Activated gamma-delta T cell treated with Interleukin-2 at 50 U/mL for 16 hours (primary cell): ENCODE data around the gene ZBTB44.
"Not testable (repeated sequence)": the region's sequence is repeated elsewhere in the genome, so short reads cannot be mapped to it uniquely, and the experiment has no call there.

Source experiments
- DNase-seq: peaks from one replicate; pipeline ENCODE4 v3.0.0-alpha.2; 2020

ZBTB44 gene

GRCh38 chr11:130310622-130311021 lies 4.1 kb downstream of the ZBTB44 start:
- no peak for DNase-seq

DNA sequence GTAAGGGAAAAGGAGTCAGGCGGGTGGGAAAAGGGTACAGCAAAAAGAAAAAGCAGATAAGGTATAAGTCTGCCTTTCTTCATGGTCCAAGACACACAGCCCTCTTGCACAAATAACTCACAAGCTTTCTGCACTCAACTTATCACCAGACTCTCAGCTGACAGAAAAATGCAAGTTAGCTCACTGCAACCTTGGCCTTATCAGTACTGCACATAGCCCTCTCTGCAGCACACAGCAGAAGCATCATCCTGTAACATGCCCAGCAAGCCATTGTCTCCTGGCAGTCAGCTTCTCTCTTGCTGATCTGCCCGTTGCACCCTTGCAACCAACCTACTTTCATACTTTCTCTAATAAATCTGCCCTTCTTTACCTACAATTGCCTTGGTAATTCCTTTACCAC lies 5.8 kb downstream of the ZBTB44 start:
- no peak for DNase-seq

GRCh38 chr11:130308059-130308458 lies 6.7 kb downstream of the ZBTB44 start:
- DNase-seq = no peak

DNA sequence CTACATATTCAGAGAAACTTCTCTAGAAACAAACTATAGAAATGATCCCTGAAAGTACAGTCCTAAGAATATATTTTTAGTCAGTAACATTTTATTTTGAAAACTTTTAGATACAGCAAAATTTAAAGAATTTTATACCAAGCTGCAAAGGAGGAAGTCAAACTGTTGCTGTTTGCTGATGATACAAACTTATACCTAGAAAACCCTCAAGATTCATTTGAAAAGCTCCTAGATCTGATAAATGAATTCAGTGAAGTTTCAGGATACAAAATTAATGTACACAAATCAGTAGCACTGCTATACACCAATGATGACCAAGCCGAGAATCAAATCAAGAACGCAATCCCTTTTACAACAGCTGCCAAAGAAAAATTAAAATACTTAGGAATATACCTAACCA lies 10.1 kb downstream of the ZBTB44 start:
- DNase-seq = no peak

DNA sequence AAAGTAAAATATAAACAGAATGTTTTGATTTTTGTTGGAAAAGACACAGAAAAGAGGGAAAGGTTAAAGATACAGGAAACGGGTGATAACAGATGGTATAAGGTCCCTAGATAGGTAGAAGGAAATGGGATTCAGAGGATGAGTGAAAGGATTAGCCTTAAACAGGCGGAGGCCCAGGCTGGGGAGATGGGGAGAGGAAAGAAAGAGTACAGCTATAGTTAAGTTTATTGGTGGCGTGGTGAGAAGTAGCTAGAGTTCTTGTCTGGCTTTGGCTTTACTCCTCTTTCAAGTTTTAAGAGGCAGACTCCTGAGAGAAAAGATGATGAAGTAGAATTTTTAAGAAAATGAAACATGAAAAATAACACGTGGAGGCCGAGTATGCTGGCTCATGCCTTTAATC lies 13.7 kb downstream of the ZBTB44 start:
- DNase-seq = no peak

GRCh38 chr11:130300567-130300966 lies 14.2 kb downstream of the ZBTB44 start:
- no peak for DNase-seq

- DNase-seq = no peak
Measured at GRCh38 chr11:130299978-130300377, 14.7 kb downstream of the ZBTB44 start.

DNA sequence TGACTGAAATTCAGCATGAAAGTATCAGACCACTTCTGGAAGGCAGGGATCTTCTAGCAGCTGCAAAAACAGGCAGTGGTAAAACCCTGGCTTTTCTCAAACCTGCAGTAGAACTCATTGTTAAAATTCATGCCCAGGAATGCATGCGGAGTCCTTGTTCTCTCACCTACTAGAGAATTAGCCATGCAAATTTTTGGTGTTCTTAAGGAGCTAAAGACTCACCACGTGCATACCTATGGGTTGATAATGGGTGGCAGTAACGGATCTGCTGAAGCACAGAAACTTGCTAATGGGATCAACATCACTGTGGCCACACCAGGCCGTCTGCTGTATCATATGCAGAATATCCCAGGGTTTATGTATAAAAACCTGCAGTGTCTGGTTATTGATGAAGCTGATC lies 19.1 kb downstream of the ZBTB44 start:
- no peak for DNase-seq

- DNase-seq = no peak
Measured at GRCh38 chr11:130282111-130282510, 32.6 kb downstream of the ZBTB44 start.

- not testable (repeated sequence) for DNase-seq
Measured at GRCh38 chr11:130281341-130281740, 33.4 kb downstream of the ZBTB44 start.

DNA sequence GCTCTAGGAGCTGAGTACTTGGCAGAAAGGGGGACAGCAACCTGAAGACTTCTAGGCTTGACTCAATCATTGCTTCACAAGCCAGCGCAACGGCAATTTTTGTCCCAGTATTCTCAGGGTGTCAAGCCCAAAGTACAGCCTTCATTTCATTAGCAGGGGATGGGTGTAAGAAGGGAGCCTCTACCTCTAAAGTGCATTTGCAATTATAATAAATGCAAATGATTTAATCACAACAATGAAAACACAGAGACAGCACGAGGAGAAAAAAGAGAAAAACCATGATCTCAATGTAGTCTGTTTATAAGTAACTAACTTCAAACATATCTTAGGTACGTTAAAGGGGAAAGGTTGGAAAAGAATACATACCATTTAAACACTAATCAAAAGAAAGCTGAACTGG lies 34.7 kb downstream of the ZBTB44 start:
- no peak for DNase-seq

DNA sequence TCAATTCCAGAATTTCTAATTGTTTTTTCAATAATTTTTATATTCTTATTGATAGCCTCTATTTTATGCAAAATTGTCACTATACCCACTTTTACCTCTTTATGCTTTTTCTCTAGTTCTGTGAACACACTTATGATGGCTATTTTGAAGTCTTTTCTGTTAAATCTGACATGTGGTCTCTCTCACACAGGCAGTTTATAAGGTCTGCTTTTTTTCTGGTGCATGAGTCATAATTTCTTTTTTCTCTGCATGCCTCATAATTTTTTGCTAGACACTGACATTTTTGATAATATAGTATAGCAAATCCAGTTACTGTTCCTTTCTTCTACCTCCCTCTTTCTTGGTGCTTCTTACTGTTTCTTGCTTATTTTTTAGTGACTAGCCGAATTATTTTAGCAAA lies 36.0 kb downstream of the ZBTB44 start:
- no peak for DNase-seq

GRCh38 chr11:130278151-130278550 lies 36.6 kb downstream of the ZBTB44 start:
- no peak for DNase-seq

GRCh38 chr11:130272336-130272735 lies 42.4 kb downstream of the ZBTB44 start:
- no peak for DNase-seq

DNA sequence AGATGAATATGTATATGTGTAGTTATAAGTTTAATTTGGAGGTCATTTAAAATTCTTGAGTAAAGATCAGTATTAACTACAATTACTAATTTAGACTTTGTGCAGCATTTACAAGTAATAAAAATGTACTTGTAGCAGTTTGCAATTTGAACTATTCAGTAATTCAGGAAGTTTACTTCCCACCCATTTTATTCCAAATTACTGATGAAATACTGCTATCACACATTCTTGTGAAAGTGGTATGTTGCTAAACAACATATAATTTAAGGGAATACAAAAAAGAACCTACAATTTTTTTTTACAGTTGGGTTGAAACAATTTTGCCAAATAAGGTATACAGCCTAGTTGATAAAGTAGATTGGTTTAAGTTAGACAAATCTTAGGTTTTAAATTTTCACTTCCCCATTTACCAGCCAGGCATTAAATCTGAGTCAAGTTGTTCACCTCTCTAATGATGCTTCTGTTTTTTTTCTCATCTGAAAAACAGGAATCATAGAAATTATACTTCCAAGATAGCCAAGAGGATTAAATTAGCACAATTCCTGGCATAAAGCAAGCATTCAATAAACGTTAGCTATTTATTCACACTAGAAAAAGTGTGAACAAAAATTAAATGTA lies 45.3 kb downstream of the ZBTB44 start:
- DNase-seq = no peak

DNA sequence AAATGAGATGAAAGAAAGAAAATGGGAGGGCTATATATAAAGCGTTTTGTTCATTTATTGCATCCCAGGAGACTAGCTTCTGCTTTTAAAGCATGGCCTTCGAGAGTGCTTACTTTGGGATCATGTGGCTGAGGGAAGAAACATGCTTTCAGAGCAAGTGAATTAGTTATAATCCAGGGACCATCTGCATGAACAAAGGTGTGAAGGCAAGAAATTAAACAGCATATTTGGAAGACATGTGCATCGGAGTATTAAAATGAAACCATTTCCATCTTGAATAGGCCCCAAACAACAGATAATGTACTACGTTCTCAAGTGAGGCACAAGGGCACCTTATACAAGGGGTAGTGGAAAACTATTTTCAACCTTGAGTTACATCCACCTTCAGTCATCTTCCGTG lies 51.4 kb downstream of the ZBTB44 start:
- no peak for DNase-seq

GRCh38 chr11:130262424-130262823 lies 52.3 kb downstream of the ZBTB44 start:
- DNase-seq = no peak

- no peak for DNase-seq
Measured at GRCh38 chr11:130261571-130261970, 53.1 kb downstream of the ZBTB44 start.

DNA sequence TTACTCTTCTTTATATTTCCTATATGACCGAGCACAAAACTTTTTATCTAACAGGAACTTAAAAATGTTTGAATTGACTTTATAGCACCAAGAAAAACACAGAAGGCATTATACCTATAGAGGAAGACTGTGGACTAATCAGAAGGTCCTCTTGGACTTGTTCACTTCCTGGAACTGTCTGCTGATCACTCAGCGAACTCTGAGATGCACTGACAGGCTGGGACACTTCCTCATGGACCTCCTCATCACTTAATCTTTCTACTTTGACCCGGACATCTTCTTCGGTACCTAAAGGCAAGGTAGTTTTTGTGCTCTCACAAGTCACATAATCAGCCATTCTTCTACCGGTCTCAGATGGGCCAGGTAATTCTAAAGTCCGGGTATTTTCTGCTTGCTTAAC lies 54.0 kb downstream of the ZBTB44 start:
- DNase-seq = no peak

GRCh38 chr11:130260080-130260627 lies 54.6 kb downstream of the ZBTB44 start:
- DNase-seq = no peak

- DNase-seq = not testable (repeated sequence)
Measured at GRCh38 chr11:130251763-130252162, 63.0 kb downstream of the ZBTB44 start.

DNA sequence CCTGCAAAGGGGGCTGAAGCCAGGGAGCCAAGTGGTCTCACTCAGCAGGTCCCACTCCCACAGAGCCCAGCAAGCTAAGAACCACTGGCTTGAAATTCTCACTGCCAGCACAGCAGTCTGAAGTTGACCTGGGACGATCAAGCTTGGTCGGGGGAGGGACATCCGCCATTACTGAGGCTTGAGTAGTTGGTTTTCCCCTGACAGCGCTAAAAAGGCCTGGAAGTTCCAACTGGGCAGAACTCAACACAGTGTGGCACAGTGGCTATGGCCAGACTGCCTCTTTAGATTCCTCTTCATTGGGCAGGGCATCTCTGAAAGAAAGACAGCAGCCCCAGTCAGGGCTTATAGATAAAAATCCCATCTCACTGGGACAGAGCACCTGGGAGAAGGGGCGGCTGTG lies 64.8 kb downstream of the ZBTB44 start:
- not testable (repeated sequence) for DNase-seq

GRCh38 chr11:130249371-130249770 lies 65.3 kb downstream of the ZBTB44 start:
- no peak for DNase-seq

DNA sequence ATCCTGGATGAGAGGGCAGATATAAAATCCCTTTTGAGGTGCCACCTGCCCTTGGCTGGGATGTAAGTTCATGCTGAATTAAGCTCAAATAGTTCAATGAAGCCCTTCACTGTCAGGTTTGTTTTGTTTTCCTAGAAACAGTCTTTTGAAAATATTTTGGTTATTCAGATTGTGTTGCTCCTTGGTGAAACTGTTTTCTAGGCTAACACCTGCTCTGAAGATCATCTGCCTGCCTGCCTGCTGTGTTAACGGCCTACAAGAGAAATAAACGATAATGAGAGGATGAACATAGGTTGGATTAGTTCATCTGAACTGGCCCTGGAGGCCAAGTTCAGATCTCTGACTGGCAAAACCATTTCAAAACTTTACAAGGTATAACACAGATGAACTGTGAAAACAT lies 67.4 kb downstream of the ZBTB44 start:
- no peak for DNase-seq

- DNase-seq = no peak
Measured at GRCh38 chr11:130246738-130247137, 68.0 kb downstream of the ZBTB44 start.
